Upper lobe of left lung (tissue), 4 donors: ENCODE measurements around the gene F12.

Experiments
- EP300 ChIP-seq, 4 donors: sonication (generic); formaldehyde crosslinking; IDR thresholded peaks; one replicate each; pipeline ENCODE4 v1.5.1; 2017; ENCODE audit warnings: antibody characterized with exemption in 4 of 4, control low read depth in 2 of 4
- TF ChIP-seq, protein P1 (sequence below), 6 experiments: fragments of 450-650 bp in 4 of 6; fragments of 200-600 bp in 2 of 6; sonication (generic) in 2 of 6; IDR thresholded peaks; one replicate each; pipeline ENCODE4 v1.5.1; 2016 to 2019; ENCODE audit warnings: antibody characterized with exemption in 6 of 6

GRCh38 chr5:177368869-177369644 lies 40.3 kb downstream of the F12 start:
- TF ChIP-seq, protein P1, sequence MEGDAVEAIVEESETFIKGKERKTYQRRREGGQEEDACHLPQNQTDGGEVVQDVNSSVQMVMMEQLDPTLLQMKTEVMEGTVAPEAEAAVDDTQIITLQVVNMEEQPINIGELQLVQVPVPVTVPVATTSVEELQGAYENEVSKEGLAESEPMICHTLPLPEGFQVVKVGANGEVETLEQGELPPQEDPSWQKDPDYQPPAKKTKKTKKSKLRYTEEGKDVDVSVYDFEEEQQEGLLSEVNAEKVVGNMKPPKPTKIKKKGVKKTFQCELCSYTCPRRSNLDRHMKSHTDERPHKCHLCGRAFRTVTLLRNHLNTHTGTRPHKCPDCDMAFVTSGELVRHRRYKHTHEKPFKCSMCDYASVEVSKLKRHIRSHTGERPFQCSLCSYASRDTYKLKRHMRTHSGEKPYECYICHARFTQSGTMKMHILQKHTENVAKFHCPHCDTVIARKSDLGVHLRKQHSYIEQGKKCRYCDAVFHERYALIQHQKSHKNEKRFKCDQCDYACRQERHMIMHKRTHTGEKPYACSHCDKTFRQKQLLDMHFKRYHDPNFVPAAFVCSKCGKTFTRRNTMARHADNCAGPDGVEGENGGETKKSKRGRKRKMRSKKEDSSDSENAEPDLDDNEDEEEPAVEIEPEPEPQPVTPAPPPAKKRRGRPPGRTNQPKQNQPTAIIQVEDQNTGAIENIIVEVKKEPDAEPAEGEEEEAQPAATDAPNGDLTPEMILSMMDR (IDR thresholded peaks at IDR 0.05), result peak in 5 of 6 experiments; percentile 29 to 59 (median 45)
- TF ChIP-seq EP300 (IDR thresholded peaks at IDR 0.05), result no peak
